Hematopoietic multipotent progenitor cell treated with erythropoietin and hydrocortisone succinate and interleukin-3 and kit ligand, for 6 days (in vitro differentiated cells): Measurements from ENCODE around the gene VASN.
A peak's percentile ranks its signal among the peaks of the same experiment; 100 is the strongest.

Experiments
- DNase-seq: peaks from one replicate; pipeline ENCODE4 v3.0.0-alpha.2; 2015

VASN gene

DNA sequence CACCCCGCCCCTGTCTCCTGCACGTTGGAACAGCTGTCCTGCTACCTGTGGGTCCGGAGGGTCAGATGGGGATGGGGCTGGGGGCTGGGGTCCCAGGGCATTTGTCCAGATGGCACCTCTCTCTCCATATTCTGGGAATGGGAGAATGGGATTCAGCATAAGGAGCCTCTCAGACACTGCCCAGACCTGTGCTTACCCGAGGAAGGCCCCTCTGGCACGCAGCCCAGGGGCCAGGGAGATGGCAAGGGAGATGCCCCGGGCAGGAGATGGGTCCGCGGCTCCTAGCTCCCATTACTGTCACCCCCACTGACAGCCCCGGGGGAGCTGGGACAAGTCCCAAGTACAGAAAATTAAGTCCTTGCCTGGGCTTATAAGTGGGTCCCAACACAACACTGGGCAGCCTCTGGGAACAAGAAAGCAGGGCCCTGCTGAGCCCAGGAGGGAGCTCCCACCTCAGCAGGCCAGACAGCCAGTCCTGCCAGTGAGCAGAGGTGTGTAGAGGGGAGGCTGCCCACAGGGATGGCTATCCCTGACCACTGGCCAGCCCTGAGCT lies 1.8 kb downstream of the VASN start:
- DNase-seq, result no peak

GRCh38 chr16:4373909-4374742 lies 2.5 kb downstream of the VASN start:
- DNase-seq, result peak; percentile 58

DNA sequence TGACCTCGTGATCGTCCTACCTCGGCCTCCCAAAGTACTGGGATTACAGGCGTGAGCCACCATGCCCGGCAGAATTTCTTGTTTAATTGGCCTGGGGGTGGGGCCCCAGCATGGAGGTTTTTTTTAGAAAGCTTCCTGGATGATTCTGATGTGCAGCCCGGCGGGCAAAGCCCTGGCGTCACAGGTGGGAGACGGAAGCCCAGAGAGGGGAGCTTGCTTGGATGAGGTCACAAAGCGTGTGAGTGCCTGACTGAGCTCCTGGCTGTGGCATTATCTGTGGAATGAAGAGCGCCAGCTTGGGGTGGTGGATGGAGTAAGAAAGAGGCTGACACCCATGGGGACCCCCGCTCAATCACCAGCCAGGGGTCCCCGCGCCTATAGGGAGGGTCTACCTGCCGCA lies 4.1 kb downstream of the VASN start:
- DNase-seq, result no peak

DNA sequence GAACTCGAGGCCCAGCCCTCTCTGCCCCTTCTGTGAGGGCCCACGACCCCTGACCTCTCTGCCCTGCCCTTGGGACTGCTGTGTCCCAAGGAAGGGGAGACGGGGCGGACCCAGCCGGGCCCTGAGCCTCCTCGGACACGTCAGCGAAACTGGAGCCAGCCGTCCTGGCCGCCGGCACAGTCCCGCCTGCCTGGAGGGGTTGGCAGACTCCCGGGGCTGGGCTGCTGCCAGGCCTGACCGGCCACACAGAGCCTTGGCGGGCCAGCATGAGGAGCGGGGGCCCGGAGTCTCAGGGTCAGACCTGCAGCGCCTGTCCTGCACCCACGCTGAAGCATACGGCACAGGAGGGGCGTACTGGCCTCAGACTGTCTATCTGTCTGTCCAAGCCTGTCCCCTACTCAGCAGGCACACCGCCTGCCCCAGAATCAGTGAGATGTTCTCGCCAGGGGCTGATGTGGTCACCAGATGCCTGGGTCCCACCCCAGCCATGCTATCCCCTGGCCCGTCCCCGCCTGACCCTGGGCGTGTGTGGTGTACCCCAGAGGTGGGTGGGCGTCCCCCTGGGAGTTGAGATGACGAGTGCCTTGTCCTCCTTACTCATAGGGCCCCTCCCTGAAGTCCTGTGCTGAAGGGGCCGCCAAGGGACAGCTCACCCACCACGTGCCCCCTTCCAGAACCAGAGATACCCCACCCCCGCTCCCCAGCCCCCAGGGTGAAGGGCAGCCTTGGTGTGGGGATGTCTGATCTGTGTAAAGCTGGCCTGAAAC lies 4.7 kb downstream of the VASN start:
- DNase-seq, result no peak

DNA sequence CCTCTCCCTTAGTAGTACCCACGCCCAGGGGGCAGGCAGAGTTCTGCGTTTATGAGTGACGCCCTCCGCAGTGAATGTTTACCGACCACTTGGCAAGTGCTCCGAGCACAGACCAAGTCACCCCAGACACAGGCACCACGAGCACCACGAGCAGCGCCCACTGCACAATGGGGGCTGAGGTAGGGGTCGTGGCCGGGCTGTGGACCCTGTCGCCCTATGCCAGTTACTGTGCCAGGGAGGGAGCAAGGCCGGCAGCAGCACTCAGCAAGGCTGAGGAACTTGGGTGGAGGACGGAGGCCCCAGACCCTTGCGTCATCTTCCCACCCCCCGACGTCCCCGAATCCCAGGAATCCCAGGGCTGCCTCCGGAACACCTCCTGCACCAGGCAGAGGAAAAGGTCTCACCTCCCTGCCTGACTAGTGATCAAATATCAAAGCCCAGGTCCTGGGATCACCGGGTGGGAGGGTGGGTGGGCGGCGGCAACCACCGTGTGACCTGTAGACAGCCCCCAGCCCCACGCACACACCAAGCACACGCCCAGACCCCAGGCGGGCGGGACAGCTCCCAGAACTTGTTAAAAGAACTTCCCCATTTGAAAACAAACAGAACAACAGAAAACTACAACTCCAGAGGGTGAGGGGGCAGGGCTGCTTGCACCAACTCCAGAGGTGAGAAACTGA lies 5.4 kb downstream of the VASN start:
- no peak for DNase-seq

- DNase-seq, result no peak
Observed at GRCh38 chr16:4377573-4378154, 6.0 kb downstream of the VASN start.

- DNase-seq, result no peak
Observed at GRCh38 chr16:4378161-4378666, 6.6 kb downstream of the VASN start.

GRCh38 chr16:4378999-4379690 lies 7.5 kb downstream of the VASN start:
- DNase-seq, result no peak

GRCh38 chr16:4380119-4381063 lies 8.7 kb downstream of the VASN start:
- DNase-seq, result no peak

- DNase-seq, result no peak
Observed at GRCh38 chr16:4381072-4381934, 9.7 kb downstream of the VASN start.

DNA sequence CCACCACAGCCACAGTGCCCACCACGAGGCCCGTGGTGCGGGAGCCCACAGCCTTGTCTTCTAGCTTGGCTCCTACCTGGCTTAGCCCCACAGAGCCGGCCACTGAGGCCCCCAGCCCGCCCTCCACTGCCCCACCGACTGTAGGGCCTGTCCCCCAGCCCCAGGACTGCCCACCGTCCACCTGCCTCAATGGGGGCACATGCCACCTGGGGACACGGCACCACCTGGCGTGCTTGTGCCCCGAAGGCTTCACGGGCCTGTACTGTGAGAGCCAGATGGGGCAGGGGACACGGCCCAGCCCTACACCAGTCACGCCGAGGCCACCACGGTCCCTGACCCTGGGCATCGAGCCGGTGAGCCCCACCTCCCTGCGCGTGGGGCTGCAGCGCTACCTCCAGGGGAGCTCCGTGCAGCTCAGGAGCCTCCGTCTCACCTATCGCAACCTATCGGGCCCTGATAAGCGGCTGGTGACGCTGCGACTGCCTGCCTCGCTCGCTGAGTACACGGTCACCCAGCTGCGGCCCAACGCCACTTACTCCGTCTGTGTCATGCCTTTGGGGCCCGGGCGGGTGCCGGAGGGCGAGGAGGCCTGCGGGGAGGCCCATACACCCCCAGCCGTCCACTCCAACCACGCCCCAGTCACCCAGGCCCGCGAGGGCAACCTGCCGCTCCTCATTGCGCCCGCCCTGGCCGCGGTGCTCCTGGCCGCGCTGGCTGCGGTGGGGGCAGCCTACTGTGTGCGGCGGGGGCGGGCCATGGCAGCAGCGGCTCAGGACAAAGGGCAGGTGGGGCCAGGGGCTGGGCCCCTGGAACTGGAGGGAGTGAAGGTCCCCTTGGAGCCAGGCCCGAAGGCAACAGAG lies 10.5 kb downstream of the VASN start:
- DNase-seq, result no peak

- DNase-seq, result no peak
Observed at GRCh38 chr16:4382795-4383357, 11.2 kb downstream of the VASN start.

GRCh38 chr16:4383591-4384444 lies 12.2 kb downstream of the VASN start:
- DNase-seq, result no peak

GRCh38 chr16:4384509-4384942 lies 12.9 kb downstream of the VASN start:
- no peak for DNase-seq

DNA sequence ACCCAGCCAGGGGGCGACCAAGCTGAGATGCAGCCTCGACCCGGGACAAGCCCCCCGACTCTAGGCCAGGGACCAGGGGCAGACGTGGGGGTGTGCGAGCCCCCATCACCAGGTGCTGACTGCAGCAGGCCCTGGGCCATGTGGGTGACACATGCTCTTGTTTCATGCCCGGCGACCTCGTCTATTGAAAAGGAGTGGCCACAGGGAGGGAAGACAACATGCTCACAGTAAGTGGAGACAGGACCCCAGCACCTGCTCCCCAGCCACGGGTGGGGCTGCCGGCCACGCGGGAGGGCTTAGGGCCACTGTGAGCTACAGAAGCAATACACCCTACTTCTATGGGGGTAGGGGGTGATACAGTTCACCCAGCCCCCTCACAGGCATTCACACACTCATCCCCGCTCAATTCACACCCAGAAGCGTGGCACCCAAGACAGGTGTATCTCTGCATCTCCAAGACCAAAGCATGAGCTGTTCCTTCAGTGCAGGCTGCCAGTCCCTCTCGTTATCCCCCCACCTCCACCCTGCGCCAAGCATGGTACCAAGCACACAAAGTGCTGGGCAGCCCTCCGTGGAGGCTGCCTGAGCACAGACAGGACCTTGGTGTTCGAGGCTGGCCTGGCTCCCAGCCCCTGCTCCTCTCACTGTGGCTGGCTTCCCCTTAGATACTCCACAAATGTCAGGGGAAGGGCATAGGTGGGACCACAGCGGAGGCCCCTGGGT lies 13.6 kb downstream of the VASN start:
- no peak for DNase-seq

- DNase-seq, result no peak
Observed at GRCh38 chr16:4385789-4386450, 14.3 kb downstream of the VASN start.
